GOT3 (cell line): ENCODE data around the gene TMSB15B.
A peak's percentile ranks its signal among the peaks of the same experiment; 100 is the strongest.
"Not testable (repeated sequence)": the region's sequence is repeated elsewhere in the genome, so short reads cannot be mapped to it uniquely, and the experiment has no call there.

Experiments
- DNase-seq: peaks from one replicate; lab custom pipeline; 2025; ENCODE audit warnings: mixed read lengths; lab: John Stamatoyannopoulos, UW

TMSB15B gene

GRCh38 chrX:103962411-103963278 lies at the start of gene TMSB15B:
TMSB15B (plus strand) TSS chrX:103962627.
- not testable (repeated sequence) for DNase-seq

DNA sequence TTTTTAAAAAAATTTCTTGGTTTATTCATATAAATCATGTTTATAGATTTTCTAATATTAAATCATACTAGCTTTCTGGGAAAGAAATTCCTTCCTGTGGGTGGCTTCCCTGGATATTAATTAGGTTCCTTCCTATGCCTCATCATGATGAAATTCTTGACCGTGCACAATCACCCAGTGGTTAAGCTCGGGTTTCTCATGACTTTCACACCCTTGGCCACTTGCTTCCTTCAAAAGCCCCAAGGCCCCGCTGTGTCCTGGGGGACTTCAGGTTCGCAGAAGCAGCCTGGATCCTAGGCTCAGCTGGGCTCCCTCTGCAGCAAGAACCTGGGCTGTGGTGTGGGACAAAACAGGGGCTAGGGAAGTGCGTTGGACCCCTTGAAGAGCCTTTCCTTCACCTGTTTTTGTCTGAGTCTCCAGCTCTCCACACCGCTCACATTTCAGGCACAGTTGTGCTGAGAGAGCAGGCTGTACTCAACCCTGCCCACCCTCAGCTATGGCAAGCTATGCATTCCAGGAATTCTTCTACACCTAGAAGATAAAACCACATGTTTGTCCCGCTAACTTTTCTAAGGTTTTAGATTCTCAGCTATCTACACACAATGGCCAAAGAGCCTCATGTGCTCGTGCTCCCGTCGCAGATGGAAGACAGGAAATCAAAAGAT lies 48.9 kb upstream of the TMSB15B start:
- no peak for DNase-seq

DNA sequence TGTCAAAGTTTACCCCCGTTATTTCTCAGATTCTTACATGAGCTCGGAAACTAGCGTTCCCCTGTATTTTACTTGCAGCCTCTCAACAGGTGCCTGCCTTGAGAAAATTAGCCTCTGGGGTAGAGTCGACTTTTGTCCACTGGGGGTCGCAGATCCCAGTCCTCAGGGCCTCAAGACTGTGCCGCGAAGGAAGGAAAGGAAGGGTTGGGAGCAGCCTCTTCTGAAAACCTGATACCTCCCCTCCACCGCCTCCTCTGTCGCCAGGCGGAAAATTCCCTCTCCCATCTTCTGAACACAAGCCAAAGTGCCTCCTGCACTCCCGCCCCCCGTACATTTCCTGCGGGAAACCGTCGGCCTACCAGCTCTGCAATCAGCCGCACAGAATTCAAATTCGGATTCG lies 44.4 kb upstream of the TMSB15B start:
- no peak for DNase-seq

DNA sequence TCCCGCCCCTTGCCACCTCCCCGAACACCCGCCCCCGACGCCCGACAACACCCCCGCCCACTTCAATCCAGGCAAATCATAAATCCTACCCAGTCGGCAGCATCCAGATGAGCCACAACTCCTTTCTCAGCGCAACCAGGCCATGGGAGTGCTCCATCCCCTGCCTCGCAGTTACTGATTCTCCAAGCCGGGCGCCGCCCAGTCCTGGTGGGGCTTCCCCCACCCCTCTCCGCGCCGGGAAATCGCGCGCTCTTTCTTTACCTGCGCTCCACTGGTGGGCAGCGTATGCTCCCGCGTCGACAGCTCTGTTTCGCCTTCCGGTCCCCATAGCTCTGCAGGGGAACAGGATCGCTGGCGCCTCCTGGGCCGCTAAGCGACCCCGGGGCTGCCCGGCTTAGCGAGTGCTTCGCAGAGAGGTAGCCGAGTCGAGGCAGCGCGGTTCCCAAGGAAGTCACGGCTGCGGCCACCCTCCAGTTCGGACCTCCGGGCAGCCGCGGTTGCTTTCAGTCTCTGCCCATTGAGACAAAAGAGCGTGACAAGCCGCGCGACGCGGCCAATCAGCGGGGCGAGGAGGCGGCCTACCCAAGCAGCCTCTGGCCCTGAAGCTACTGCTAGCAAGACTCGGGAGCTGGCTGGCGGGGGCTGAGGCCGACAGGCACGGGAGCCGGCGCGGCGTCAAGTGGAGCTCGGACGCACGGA lies 43.7 kb upstream of the TMSB15B start:
- DNase-seq: peak; percentile 3

DNA sequence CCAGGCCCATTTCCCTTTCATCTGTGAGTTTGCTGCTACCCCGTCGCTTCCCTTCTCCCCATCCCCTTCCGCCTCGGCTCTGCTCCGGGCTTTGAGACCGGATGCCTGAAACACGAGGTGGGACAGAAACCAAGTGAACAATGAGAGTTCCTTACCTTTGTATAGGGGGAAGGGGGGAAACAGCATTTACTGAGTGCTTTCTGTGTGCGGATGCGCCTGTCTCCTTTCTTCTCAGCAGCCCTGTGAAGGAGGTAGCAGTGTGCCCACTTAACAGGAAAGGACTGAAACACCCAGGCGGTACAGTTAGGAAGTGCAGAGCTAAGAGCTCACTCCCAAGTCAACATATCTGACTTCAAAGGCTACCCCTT lies 43.2 kb upstream of the TMSB15B start:
- DNase-seq: no peak

DNA sequence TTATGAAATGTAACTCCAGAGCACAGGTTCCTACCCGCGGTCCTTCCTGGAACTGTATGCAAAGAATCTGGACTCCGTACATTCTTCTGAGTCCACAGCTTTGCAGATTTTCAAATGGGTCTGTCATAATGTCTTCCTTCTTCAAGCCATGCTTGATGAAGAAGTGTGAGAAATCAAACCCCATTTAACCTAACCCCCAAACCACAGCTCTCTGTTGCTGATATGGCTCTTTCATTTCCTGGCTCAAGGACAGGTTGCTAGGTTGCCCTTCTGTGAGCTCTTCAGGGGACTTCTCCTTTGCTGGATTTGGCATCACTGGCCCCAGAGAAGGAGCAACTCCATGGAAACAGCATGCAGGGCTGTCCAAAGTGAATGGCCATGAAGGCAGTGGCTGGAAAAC lies 41.9 kb upstream of the TMSB15B start:
- not testable (repeated sequence) for DNase-seq

- DNase-seq: no peak
Measured at GRCh38 chrX:103927030-103927429, 35.4 kb upstream of the TMSB15B start.

GRCh38 chrX:103927633-103928032 lies 34.8 kb upstream of the TMSB15B start:
- DNase-seq: no peak

- no peak for DNase-seq
Measured at GRCh38 chrX:103932133-103932532, 30.3 kb upstream of the TMSB15B start.

GRCh38 chrX:103940257-103940656 lies 22.2 kb upstream of the TMSB15B start:
- DNase-seq: not testable (repeated sequence)

GRCh38 chrX:103941201-103941975 lies 21.0 kb upstream of the TMSB15B start:
- no peak for DNase-seq

- DNase-seq: no peak
Measured at GRCh38 chrX:103949506-103949905, 12.9 kb upstream of the TMSB15B start.

GRCh38 chrX:103953353-103953752 lies 9.1 kb upstream of the TMSB15B start:
- no peak for DNase-seq

GRCh38 chrX:103954259-103954658 lies 8.2 kb upstream of the TMSB15B start:
- DNase-seq: no peak

GRCh38 chrX:103960599-103960998 lies 1.8 kb upstream of the TMSB15B start:
- DNase-seq: not testable (repeated sequence)

DNA sequence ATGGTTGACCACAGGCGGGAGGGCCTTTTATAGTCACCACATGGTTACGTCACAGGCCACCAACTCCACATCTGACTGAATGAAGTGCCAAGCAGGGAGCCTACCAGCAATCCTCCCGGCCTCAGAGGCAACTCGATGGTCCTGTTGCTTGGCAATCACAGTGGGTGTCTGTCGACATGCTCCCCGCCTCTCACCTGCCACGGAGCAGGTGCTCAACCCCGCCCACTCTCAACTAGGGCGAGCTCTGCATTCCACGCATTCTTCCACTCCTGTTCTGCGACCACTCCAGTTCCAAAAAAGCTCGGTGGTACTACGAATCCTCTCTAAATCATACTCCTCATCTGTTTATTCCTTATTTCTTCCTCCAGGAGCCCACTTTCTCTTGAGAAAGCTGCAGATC lies 21.1 kb downstream of the TMSB15B start:
- DNase-seq: not testable (repeated sequence)

DNA sequence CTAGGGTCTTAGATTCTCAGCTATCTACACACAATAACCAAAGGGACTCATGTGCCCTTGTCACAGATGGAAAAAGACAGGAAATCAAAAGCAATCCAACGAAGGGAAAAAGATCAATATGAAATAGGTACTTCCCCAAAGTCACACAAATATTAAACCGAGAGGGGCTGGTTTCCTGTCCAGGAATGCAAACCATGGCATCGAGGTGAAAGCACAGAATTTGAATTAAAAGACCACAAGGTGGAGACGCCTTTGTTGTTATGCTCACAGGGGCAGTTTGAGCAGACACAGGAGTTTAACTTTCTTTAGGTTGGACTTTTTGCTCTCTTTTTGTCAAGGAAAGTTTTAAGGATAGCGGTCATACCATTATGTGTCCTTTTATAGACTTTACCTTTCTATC lies 36.8 kb downstream of the TMSB15B start:
- no peak for DNase-seq

DNA sequence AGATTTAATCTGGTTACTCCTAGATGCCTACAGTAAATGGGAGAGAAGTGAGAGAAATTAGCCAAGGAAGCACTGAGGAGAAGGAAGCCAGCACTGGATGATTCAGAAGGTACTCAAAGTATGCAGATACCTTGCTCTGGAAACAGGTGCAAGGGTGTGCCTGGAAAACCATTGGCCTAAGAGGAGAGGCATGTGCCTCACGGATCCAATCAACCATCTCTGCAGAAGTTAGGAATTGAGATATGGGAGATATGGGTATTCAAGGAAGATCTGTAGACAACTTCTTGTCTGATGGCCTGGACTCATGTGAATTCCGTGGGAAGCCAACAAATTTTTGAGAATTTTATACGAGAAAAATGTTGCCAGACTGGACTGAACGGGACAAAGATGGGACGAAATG lies 46.4 kb downstream of the TMSB15B start:
- no peak for DNase-seq

GRCh38 chrX:104013158-104013557 lies 50.7 kb downstream of the TMSB15B start:
- DNase-seq: no peak

DNA sequence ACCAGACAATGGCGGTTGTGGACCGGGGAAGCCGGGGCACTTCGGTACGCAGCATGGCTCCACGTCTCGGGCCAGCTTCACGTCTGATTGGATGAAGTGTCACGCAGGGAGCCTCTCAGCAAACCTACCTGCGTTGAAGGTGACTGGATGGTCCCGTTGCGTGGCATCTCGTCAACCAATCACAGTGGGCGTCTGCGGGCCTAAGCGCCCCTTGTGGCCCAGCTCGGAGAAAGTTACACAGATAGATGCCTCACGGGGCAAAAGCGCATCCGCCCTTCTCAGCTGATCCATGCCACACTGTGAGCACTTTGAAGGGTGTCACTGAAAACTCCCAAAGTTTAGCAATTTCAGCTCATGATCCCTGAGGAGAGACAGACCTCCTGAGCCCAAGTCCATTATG lies 51.2 kb downstream of the TMSB15B start, which contains the start of gene H2BW1:
Gene H2BW1 (minus strand): TSS at position 103 of the 400 bp plus-strand sequence. CDS start 132 bp downstream, outside the sequence.
- no peak for DNase-seq

DNA sequence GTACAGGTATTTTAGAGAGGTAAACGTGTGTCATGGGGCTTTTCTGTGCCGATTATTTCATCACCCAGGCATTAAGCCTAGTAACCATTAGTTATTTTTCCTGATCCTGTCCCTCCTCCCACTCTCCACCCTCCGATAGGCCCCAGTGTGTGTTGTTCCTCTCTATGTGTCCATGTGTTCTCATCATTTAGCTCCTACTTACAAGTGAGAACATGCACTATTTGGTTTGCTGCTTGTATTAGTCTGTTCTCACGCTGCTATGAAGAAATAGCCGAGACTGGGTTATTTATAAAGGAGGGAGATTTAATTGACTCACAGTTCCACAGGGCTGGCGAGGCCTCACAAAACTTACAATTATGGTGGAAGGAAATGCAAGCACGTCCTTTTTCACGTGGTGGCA lies 53.1 kb downstream of the TMSB15B start:
- DNase-seq: not testable (repeated sequence)
